K562 (cell line): ENCODE results near the gene PIBF1. TPM values are rescaled to one million over a fixed set of nuclear protein-coding genes. Genes with fewer than 3 reads are reported as not detected.

Source experiments
- ATAC-seq: fragments of 200-7000 bp; cut with Tn5 transposase; 3 replicates; pipeline ENCODE4 v1.9.1; 2020; ENCODE audit warnings: moderate library complexity
- BruUV-seq: library from RNA; stranded (reverse); fragments of 400-500 nt; replicated peaks from 2 replicates; lab custom pipeline; 2021; lab: Mats Ljungman, UMichigan
- CTCF ChIA-PET: fragments of 300-600 bp; formaldehyde crosslinking; extraction: SDS; loops from one replicate; lab custom pipeline; 2021; ENCODE audit warnings: low intra/inter-chr PET ratio; lab: Yijun Ruan, JAX
- POLR2A ChIA-PET: fragments of 300-600, 350-650 bp; sonication (Branson Sonifier 250); formaldehyde crosslinking; extraction: SDS; loops from one replicate; lab custom pipeline; 2021; ENCODE audit warnings: antibody characterized with exemption, inconsistent platforms; lab: Yijun Ruan, JAX
- DNase-seq, 4 experiments: peaks; one replicate each; pipeline versions ENCODE4 v3.0.0 to v3.0.0-alpha.2; 2011 to 2018; ENCODE audit warnings: low spot score in 3 of 4, mixed read lengths in 3 of 4; ENCODE audit errors: extremely low read depth in 1 of 4
- FAIRE-seq: peaks from 2 replicates; lab custom pipeline; 2011; peaks lifted over from hg19 to GRCh38; lab: Jason Lieb, UNC
- H2AFZ ChIP-seq: 2 replicates; pipeline ENCODE4 v1.6.0; 2011; ENCODE audit warnings: low read depth, low read length, control low read depth, inconsistent platforms
- H3K27ac ChIP-seq: fragments of 200-600 bp; 3 replicates; pipeline ENCODE4 v1.8.0; 2011; ENCODE audit warnings: low read depth, mild to moderate bottlenecking, control low read depth, inconsistent platforms, low read length, moderate library complexity, mixed read lengths; ENCODE audit errors: extremely low read depth
- H3K27me3 ChIP-seq, 2 experiments: fragments of 300-600 bp in 1 of 2; 2 replicates in 1 of 2; 3 replicates in 1 of 2; pipeline versions ENCODE4 v1.6.0 to v1.8.0; 2011; ENCODE audit warnings: inconsistent platforms in 2 of 2, low read length in 2 of 2, mild to moderate bottlenecking in 1 of 2, mixed read lengths in 1 of 2, moderate library complexity in 1 of 2; ENCODE audit not compliant: control insufficient read depth in 2 of 2, insufficient read depth in 2 of 2
- H3K36me3 ChIP-seq: fragments of 300-600 bp; 3 replicates; pipeline ENCODE4 v1.8.0; 2011; ENCODE audit warnings: mild to moderate bottlenecking, low read length, inconsistent platforms; ENCODE audit not compliant: control insufficient read depth, insufficient read depth
- H3K4me1 ChIP-seq, 2 experiments: fragments of 200-600 bp in 1 of 2; replicated peaks in 1 of 2; 2 replicates in 1 of 2; 3 replicates in 1 of 2; pipeline versions ENCODE4 v1.5.1 to v1.8.0; 2011; ENCODE audit warnings: inconsistent platforms in 2 of 2, low read length in 2 of 2, mild to moderate bottlenecking in 1 of 2, mixed read lengths in 1 of 2, moderate library complexity in 1 of 2; ENCODE audit not compliant: control insufficient read depth in 2 of 2, insufficient read depth in 2 of 2
- H3K4me2 ChIP-seq: 2 replicates; pipeline ENCODE4 v1.6.1; 2011; ENCODE audit warnings: low read length, control low read depth, inconsistent platforms, mixed read lengths; ENCODE audit not compliant: insufficient read depth
- H3K4me3 ChIP-seq: fragments of 200-600 bp; sonication (generic), shearing (Covaris generic); 2 replicates; pipeline ENCODE4 v1.5.1; 2016; ENCODE audit warnings: control low read depth, inconsistent platforms
- H3K79me2 ChIP-seq: fragments of 200-600 bp; 3 replicates; pipeline ENCODE4 v1.8.0; 2011; ENCODE audit warnings: low read length, inconsistent platforms; ENCODE audit not compliant: control insufficient read depth, insufficient read depth
- H3K9ac ChIP-seq, 2 experiments: 2 replicates each; pipeline versions ENCODE4 v1.6.0 to v1.6.1; 2011; ENCODE audit warnings: low read depth in 2 of 2, low read length in 2 of 2, control low read depth in 1 of 2, inconsistent platforms in 1 of 2, mild to moderate bottlenecking in 1 of 2, mixed read lengths in 1 of 2; ENCODE audit not compliant: insufficient read depth in 1 of 2
- H3K9me1 ChIP-seq: one replicate; pipeline ENCODE4 v1.6.0; 2011; ENCODE audit warnings: inconsistent platforms, mild to moderate bottlenecking, low read length, moderate library complexity; ENCODE audit not compliant: control insufficient read depth, insufficient read depth
- H3K9me3 ChIP-seq: replicated peaks from 2 replicates; pipeline ENCODE4 v1.5.1; 2011; ENCODE audit warnings: low read depth, low read length, inconsistent platforms; ENCODE audit not compliant: control insufficient read depth, insufficient read depth
- H4K20me1 ChIP-seq: replicated peaks from 2 replicates; pipeline ENCODE4 v1.6.1; 2011; ENCODE audit warnings: low read length, inconsistent platforms, mixed read lengths; ENCODE audit not compliant: control insufficient read depth, insufficient read depth
- ARID1B ChIP-seq: fragments of 450-650 bp; IDR thresholded peaks from 2 replicates; pipeline ENCODE4 v1.6.1; 2016; ENCODE audit warnings: antibody characterized with exemption, mild to moderate bottlenecking, inconsistent platforms
- BACH1 ChIP-seq: fragments of 200-800 bp; sonication (Bioruptor generic); IDR thresholded peaks from 2 replicates; pipeline ENCODE4 v1.6.1; 2016; ENCODE audit warnings: missing genetic modification characterization, missing compliant biosample characterization
- CEBPG ChIP-seq, 3 experiments: fragments of 200-800 bp in 1 of 3; sonication (Bioruptor generic) in 1 of 3; sonication (generic) in 1 of 3; formaldehyde crosslinking in 1 of 3; IDR thresholded peaks in 2 of 3; conservative IDR thresholded peaks in 1 of 3; 2 replicates each; pipeline versions ENCODE4 v1.6.1 to v1.8.0; 2016 to 2022; ENCODE audit warnings: missing compliant biosample characterization in 2 of 3, missing genetic modification characterization in 2 of 3, mild to moderate bottlenecking in 1 of 3, missing genetic modification reagents in 1 of 3
- SMARCA4 ChIP-seq: fragments of 450-650 bp; IDR thresholded peaks from 2 replicates; pipeline ENCODE4 v1.6.1; 2016
- ZNF444 ChIP-seq: fragments of 250-450 bp; sonication (Bioruptor Pico); IDR thresholded peaks from 2 replicates; pipeline ENCODE4 v1.4.0; 2020; ENCODE audit warnings: mild to moderate bottlenecking, moderate library complexity
- ZNF740 ChIP-seq, 3 experiments: fragments of 200-800 bp in 1 of 3; sonication (Bioruptor generic) in 1 of 3; sonication (generic) in 1 of 3; formaldehyde crosslinking in 1 of 3; IDR thresholded peaks; 2 replicates each; pipeline versions ENCODE4 v1.6.1 to v1.8.0; 2016 to 2022; ENCODE audit warnings: mild to moderate bottlenecking in 2 of 3, missing compliant biosample characterization in 2 of 3, missing genetic modification characterization in 2 of 3, missing genetic modification reagents in 1 of 3
- ZNF764 ChIP-seq: fragments of 250-450 bp; sonication (Bioruptor Pico); IDR thresholded peaks from 2 replicates; pipeline ENCODE4 v1.4.0; 2020; ENCODE audit warnings: low read depth, mild to moderate bottlenecking, moderate library complexity
- whole genome bisulfite sequencing: fragments of 100-300 bp; shearing (Covaris generic); methylation state at CpG from one replicate; pipeline ENCODE4 v1.1.6; 2016; ENCODE audit warnings: low coverage, mixed read lengths; ENCODE audit not compliant: insufficient coverage; ENCODE audit errors: missing lambda C conversion rate; 5-methylcytosine and 5-hydroxymethylcytosine counted together
- in situ Hi-C: fragments of 300-500 bp; cut with MboI; formaldehyde crosslinking; loops from 4 replicates; pipeline ENCODE4 v1.15.0; 2018; ENCODE audit warnings: inconsistent platforms, mixed read lengths
- intact Hi-C: fragments of 100-400 bp; cut with micrococcal nuclease; formaldehyde crosslinking; loops from 2 replicates; pipeline ENCODE4 v1.14.2; 2022
- polyA plus RNA-seq, 8 experiments: library from polyadenylated mRNA; depleted of rRNA in 4 of 8; stranded (reverse) in 5 of 8; unstranded in 3 of 8; fragments of >200 nt; fragmentation: Nextera tagmentation in 2 of 8; fragmentation: Illumina TruSeq in 1 of 8; extraction: Ambion mirVana in 2 of 8; extraction: Trizol in 1 of 8; gene quantifications; 2 replicates each; pipeline versions ENCODE4 v1.2.1 to v1.2.3, GENCODE V29; 2011 to 2014; ENCODE audit warnings: inconsistent platforms in 1 of 8, missing spikeins in 1 of 8
- total RNA-seq, 7 experiments: library from RNA; depleted of rRNA in 6 of 7; stranded (reverse); fragments of >200 nt in 6 of 7; fragmentation: Illumina TruSeq in 2 of 7; extraction: Trizol in 2 of 7; gene quantifications; 2 replicates each; pipeline versions ENCODE4 v1.2.1 to v1.2.3, GENCODE V29; 2011 to 2021; ENCODE audit warnings: low replicate concordance in 1 of 7
- TF ChIP-seq, protein P1 (sequence below): IDR thresholded peaks from 2 replicates; pipeline ENCODE4 v1.6.1; 2012; ENCODE audit warnings: low read depth, low read length, improper control_type of control experiment, borderline replicate concordance

The PIBF1 gene
- total and polyA plus RNA-seq, 9 of the 15 experiments (the other 6 are each of a cell fraction or from before 2014, with no cell fraction given) = 9.1 to 28.8 (median 14.7) TPM

GRCh38 chr13:72782717-72783116, 784 bp downstream of the PIBF1 start:
- Histone ChIP-seq H3K9me1 (no peaks in the 10 kb centered on the region), H3K79me2 (peaks cover 96% of the 10 kb centered on the region), H3K27me3 (no peaks in the 10 kb centered on the region), H2AFZ (peak overlapping the region; percentile 92; the same call in 1 of the 2 replicates), H3K9me3 (no peaks in the 10 kb centered on the region), H3K36me3 (peaks cover 48% of the 10 kb centered on the region), H3K4me2 (peak overlapping the region; percentile 92), H3K4me3 (peak overlapping the region; percentile 95), H3K9ac (peak overlapping the region in 1 of 2 experiments; percentile 87; a peak in 2 of 4 replicates), H4K20me1 (no peaks in the 10 kb centered on the region), H3K4me1 (peaks cover 2 to 3% of the 10 kb centered on the region in 2 experiments; a peak in 4 of 5 replicates), H3K27ac (peak overlapping the region; percentile 80)
- 0% methylated on average over 7 of the region's 7 CpGs for WGBS
- TF ChIP-seq ZNF740 (CRISPR knock-in tag; IDR thresholded peaks at IDR 0.05) = 0 out of 2 replicates have a peak, but pooled peaks have one; percentile 69
- peak in 1 of 2 experiments; percentile 68; a peak in 2 of 4 replicates for TF ChIP-seq ZNF740 (tag; IDR thresholded peaks at IDR 0.05)
- TF ChIP-seq SMARCA4 = 0 out of 2 replicates have a peak, but pooled peaks have one; percentile 12
- TF ChIP-seq BACH1 (tag) = no peak
- TF ChIP-seq, protein P1, sequence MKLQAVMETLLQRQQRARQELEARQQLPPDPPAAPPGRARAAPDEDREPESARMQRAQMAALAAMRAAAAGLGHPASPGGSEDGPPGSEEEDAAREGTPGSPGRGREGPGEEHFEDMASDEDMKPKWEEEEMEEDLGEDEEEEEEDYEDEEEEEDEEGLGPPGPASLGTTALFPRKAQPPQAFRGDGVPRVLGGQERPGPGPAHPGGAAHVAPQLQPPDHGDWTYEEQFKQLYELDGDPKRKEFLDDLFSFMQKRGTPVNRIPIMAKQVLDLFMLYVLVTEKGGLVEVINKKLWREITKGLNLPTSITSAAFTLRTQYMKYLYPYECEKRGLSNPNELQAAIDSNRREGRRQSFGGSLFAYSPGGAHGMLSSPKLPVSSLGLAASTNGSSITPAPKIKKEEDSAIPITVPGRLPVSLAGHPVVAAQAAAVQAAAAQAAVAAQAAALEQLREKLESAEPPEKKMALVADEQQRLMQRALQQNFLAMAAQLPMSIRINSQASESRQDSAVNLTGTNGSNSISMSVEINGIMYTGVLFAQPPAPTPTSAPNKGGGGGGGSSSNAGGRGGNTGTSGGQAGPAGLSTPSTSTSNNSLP = no peak
- 0 out of 2 replicates have a peak, but pooled peaks have one; percentile 11 for TF ChIP-seq ARID1B
- TF ChIP-seq ZNF764 (CRISPR knock-in tag) = no peak
- TF ChIP-seq ZNF444 (CRISPR knock-in tag) = no peak
- TF ChIP-seq CEBPG (CRISPR knock-in tag; IDR thresholded peaks at IDR 0.05) = no peak
- TF ChIP-seq CEBPG (tag; conservative IDR thresholded peaks at IDR 0.05 in 1 of 2, IDR thresholded peaks at IDR 0.05 in 1 of 2) = no peak
- no peak for ATAC-seq
- in situ Hi-C loops (no loop called here), intact Hi-C loops (no loop called here)
- CTCF ChIA-PET = no interaction called here
- DNase-seq = peak in 2 of 4 experiments; percentile 5 to 15
- BruUV-seq = no TSS peak
- POLR2A ChIA-PET = no interaction called here
- no peak for FAIRE-seq
